Hematopoietic multipotent progenitor cell (in vitro differentiated cells): ENCODE results near the gene TSSK3. TPM values are rescaled to one million over a fixed set of nuclear protein-coding genes. Genes with fewer than 3 reads are reported as not detected.

Experiments used
- DNase-seq, 3 donors: peaks; one replicate each; pipeline ENCODE4 v3.0.0-alpha.2; 2011 to 2015; ENCODE audit warnings: low read depth in 2 of 3, low spot score in 2 of 3
- total RNA-seq: library from RNA; depleted of rRNA; stranded (reverse); fragments of >200 nt; gene quantifications from one replicate; pipeline ENCODE4 v1.2.3, GENCODE V29; 2012

Gene TSSK3
- total RNA-seq, 1 donor, result 0.27 TPM

DNA sequence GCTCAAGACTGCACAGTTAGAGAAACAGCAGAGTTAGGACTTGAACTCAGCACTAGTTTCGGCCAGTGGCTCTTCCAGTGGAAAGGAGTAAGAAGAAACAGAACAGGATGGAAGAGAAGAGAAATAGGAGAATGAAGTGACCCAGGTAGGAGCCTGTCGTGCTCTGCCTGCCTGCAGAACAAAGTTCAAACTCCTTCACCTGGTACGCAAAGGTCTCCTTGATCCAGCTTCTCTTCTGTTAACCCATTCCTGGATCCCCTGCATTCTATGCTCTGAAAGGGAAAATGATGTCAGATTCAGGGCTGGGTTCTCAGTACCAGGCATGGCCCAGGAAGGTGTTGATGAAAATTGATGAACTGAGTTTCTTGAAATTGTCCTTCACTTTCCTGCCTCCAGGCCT lies 3.9 kb upstream of the TSSK3 start:
- no peak for DNase-seq

DNA sequence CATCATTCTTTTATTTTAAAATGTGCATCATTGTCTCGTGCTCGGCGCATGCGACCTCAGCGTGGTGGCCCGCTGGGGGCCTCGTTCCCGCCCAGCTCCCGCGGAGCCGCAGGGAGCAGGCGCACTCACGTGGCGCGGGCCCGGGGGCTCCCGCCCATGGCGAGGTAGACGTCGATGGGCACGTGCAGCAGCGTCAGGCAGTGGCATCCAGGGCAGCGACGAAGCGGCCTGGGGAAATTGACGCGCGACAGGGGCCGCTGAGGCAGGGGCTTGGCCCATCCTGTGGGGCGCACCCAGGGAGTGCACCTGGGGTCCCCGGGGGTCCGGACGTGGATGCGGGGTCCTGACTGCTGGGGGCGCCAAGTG lies 1.0 kb upstream of the TSSK3 start:
- DNase-seq, result no peak

DNA sequence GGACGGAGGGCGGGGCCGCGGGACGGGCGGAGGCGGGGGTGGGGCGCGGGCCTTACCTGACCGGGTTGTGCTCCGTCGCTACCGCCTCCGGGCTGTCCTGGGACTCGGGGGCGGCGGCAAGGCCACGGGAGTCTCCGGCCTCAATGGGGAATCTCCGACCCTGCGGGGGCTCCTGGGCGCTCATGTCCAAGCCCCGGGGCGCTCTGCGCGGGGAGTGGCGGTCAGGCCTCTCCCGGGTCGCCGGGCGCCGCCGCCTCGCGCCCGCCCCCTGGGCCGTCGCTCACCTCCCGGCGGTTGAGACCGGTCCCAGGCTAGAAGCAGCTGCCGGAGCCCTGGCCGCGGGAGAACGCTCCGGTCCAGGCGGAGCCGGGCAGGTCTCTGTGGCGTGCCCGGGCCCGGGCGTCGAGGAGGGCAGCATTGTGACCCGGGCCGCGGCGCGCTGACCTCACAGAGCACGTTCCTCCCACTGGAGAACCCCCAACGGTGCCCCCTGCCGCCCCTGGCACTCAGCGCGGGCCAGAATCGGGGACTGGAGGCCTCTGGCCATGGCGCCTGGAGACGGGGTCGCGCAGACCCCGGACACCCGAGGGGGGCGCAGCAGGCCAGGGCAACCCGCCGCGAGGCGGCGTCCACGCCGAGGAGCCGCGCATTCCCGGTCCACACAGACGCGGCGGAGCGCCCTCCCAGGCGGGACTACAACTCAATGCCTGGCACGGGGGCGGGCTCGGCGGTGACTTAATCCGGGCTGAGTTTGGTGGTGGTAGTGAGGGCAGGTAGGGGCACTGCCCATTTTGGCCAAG lies 465 bp upstream of the TSSK3 start:
- DNase-seq, result peak in 2 of 3 donors; percentile 20 to 51

DNA sequence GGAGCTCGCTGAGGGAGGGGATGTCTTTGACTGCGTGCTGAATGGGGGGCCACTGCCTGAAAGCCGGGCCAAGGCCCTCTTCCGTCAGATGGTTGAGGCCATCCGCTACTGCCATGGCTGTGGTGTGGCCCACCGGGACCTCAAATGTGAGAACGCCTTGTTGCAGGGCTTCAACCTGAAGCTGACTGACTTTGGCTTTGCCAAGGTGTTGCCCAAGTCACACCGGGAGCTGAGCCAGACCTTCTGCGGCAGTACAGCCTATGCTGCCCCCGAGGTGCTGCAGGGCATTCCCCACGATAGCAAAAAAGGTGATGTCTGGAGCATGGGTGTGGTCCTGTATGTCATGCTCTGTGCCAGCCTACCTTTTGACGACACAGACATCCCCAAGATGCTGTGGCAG lies 1.4 kb downstream of the TSSK3 start:
- DNase-seq, result no peak

DNA sequence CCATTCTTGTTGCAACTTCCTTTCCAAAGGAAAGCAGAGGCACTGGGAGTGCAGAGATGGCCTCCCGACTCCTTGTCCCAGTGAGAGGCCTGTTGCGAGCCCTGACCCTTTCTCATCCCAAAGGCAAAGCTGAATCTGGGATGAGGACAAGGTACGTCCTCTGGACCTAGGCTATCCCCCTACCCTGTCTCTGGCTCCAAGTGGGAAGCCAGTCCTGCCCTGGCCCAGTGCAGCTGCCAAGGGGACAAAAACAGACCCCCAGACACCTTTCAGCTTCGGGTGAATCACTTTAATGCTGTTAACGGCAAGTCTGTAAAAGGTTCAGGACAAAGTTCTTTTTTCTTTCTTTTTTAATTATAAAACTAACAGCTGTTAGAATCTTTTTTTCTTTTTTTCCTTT lies 2.5 kb downstream of the TSSK3 start:
- DNase-seq, result no peak

DNA sequence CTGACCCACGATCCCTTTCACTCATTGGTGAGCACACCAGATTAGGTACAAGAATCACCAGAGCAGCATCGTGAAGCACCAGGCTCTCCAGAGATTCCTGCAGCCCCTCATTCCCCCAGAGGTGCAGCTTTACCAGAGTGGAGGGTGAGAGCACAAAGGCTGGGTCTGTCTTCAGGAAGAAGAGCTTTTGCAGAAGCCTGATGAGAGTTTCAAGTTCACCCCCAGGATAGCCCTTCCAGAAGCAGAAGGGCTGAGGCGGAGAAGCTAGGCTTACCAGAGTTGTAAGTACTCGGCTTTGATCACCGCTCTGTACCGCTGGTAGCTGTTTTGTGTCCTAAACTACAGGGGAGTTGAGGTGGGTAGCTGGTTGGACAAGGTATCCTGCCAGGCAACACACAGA lies 3.1 kb downstream of the TSSK3 start:
- DNase-seq, result no peak

DNA sequence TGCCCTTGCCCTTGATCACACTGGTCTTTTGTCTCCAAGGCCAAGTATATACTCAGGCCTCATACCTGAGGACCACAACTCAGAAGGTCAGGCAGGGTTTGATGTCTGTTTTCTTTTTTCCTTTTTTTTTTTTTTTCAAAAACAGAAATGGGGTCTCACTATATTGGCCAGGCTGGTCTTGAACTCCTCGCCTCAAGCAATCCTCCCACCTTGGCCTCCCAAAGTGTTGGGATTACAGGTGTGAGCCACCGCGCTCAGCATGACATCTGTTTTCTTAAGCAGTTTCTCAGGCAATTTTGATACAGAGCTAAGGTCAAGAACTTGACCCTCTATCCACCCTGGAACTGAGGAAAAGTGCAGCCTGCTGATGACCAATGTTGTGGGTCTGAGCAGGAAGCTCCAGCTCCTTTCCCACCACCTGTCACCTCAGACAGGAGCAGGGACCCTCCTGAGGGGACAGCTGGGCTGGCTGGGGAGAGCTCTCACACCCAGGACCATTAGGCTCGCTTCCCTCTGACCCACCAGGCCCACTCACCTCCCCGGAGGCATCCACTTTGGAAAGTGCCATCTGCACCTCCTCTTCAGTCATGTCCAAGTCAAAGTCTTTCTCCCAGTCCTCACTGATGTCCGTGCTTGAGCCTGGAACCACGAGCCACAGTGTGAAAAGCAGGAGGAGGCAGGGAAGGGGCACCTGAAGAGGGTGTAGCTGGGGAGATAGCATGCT lies 5.7 kb downstream of the TSSK3 start:
- DNase-seq, result no peak

DNA sequence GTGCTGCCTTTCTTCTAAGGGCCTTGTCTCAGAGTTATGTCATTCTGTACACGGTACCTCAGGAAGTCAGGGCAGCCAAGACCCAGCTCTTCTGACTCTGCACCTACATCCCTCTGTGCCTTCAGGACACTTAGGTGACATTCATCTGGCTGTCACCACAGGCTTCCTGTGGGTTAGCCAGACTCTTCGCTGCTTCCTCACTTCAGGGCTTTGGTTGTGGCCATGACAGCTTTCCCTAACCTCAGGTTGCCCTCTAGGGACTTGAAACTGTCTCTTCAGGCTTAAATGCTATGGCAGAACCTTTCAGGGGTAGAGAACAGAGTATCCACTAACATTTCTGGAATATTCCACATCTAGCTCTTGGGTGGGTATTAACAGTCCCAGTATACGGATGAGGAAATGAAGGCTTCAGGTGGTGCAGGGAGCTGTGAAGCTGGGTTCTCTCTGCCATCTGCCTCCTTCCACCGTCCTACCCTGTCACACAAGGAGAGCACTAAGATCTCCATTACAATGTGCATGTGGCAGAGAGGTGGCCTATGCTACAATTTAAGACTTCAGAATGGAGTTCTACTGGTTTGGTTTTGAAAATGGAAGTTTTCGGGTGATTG lies 9.9 kb downstream of the TSSK3 start:
- peak; percentile 36 to 88 (median 78) for DNase-seq

DNA sequence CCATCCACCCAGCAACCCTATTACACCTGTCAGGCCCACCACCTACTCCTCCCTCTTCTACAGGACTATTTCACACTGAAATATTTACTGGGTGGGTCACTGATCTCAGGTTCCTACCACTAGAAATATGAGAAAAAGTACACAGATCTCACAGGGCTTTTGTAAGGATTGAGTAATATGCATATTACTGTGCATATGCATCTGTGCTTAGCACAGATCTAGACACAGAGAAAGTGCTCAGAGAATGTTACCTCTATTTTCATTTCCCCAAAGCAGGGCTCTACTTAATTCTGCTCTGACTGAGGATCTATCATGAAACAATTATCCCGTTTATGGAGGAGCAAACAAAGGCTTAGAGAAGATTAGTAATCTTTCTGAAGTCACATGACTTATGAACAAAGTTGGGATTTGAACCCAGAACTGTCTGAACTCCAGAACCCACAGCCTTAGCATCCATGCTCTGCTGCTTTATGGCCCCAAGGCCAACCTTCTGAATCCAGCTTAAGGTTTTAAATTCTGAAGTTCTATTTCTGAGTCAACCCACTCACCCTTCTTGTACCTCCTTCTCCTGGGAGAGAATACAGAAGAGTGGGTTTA lies 11.8 kb downstream of the TSSK3 start:
- DNase-seq, result no peak

DNA sequence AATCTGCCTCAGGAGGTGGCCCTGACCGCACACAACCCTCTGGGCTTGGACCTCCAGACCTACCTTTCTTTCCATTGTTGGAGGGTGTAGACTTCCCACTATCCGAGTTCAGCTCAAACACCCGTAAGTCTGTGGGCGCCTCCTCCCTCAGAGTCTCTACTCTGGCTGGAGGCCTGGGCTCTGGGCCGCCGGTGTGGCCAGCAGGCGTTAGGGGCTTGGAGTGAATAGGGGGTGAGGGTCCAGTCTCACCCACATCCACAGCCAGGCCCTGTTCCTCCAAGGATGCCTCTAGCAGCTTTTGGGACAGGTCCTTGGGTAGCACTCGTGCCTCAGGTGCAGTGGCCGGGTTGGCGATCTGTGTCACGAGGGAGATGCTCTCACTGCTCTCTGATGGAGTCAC lies 13.9 kb downstream of the TSSK3 start:
- no peak for DNase-seq

DNA sequence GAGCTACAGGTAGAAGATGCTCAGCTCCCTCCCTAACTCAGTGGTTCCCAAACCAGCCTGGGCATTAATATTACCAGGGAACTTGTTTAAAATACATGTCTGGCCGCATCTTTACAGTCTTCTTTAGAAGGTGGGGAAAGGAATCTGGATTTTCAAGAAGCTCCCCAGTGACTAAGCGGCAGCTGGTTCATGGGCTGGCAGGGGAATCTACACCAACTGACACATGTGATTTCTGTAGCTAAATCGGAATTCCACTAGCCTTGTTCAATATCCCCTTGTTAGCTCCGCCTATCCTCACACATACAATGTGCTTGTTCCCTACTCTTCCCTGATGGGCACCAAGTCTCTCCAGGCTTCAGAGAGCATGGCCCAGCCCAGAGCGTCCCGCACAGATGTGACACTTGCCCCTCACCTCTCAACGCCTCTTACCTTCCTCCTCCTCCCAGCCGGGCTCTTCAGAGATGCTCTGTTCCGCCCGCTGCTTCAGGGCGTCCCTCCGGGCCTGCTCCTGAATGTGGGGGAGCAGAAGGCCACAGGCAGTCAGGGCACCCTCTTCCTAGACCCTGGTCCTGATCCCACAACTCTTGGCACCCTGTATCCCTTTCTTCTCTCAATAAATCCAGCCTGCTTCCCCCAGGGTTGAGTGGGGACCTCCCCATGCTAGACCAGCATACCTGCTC lies 15.3 kb downstream of the TSSK3 start:
- no peak for DNase-seq

DNA sequence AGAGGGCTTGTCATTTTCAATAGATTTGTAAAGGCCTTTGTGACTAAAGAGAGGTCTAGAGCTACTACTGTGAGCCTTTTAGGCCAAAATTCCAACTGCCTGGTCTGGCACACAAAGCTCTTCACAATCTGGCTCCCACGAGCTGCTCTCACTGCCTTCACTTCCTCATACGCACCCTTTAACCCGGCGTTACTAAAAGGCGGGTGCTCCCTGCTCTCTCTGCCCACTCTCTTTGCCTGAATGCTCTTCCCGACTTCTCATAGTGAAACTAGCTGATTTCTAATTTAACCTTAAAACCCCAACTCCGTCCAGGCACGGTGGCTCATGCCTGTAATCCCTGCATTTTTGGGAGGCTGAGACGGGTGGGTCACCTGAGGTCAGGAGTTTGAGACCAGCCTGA lies 17.7 kb downstream of the TSSK3 start:
- DNase-seq, result no peak

DNA sequence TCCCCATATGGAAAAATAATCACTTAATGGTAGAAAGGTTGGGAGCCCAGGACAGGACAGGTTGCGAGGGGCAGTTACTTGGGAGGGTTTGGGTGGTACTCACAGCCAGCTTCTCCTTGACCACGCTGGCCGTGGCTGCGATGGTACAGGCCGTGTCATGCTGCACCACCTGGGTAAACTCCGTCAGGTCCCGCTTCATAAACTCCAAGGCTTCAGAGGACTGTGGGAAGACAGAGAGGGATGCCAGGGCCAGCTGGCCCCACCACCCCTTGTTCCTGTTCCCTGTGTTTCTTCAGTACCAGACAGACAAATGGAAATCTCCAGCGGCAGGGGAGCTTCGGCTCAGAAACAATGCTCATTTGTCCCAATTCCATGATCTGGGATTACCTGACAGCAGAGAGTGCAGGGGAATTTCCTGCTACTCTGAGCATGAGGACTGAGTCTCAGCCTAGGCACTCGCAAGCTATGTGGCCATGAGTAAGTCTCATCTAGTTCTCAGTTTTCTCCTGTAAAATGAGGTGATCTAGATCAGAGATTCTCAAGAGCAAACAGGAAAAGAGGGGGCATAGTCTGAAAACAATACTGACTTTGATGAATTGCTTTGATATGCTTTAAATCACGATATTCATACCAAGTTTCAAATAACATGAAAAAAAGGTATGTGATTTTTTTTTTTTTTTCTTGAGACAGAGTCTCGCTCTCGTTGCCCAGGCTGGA lies 24.5 kb downstream of the TSSK3 start:
- no peak for DNase-seq

DNA sequence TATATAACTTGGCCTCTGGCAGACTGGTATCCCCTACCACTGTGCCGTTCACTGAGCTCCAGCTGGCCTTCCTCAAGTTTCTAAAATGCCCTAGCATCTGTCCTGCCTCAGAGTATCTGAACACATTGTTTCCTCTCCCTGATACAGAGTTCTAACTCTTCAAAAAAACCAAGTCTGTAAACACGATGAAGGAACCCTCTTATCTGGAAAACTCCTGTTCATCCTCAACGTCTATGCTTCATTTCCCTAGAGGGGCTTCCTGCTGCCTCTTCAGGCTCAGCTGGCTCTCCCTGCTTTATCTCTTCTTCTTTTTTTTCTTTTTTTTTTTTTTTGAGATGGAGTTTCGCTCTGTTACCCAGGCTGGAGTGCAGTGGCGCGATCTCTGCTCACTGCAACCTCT lies 26.3 kb downstream of the TSSK3 start:
- no peak for DNase-seq

DNA sequence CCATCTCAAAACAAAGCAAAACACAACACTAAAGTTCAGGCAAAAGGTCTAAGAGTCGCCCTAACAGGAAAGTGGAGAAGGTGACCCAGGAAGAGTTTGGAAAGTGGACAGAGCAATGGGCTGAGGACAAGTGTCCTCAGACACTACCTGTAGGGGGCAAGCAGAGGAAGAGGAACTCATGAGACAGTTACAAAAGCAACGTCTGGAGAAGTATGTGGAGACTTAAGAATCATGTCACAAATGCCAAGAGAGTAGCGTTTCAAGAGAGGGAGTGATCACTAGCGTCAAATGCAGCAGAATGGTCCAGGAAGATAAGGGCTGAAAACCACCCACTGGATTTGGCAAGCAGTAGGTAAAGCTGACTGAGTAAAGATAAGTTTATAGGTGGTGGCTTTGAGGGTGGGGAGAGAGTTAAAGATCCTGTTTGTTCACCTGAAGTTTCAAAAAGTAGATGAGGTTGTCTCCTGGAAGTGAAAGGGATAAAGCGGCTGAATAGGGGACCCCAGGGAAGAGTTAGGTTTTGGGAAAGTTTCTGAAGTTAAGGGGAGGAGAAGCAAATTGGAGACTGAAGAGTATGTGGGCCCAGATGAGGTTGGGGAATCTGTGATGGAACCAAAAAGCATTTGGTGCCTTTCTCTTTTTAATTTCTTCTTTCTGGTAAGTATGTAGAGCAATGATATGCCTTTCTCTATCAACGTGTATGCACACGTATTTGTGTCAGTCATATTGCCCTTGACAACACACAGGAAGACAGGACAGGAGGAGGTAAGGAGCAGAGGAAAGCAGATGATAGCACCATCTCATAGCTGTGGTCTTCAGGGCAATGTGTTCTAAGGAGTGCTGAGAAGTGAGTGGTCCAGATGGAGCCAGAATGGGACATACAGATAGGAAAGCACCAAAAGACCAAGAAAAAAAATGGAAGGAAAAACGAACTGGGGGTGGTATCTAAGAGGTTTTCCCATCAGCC lies 28.8 kb downstream of the TSSK3 start:
- DNase-seq, result peak in 2 of 3 donors; percentile 44 to 48

DNA sequence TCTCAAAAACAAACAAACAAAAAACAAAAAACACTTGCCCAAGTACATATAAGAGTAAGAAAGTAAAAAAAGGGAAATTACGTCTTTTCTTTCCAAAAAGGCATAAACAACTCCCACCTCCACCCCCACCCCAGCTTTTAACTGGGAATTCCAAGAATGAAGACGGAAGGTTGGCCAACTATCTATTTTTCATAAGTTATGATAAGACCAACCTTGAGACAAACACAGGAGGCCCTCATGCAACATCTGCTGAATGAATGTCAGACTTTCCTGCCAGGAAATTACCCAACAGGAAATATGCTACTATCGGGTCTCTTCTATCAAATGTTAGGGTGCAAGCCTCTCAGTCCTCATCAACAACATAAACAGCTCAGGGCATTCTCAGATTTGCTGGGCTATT lies 30.0 kb downstream of the TSSK3 start:
- DNase-seq, result no peak

DNA sequence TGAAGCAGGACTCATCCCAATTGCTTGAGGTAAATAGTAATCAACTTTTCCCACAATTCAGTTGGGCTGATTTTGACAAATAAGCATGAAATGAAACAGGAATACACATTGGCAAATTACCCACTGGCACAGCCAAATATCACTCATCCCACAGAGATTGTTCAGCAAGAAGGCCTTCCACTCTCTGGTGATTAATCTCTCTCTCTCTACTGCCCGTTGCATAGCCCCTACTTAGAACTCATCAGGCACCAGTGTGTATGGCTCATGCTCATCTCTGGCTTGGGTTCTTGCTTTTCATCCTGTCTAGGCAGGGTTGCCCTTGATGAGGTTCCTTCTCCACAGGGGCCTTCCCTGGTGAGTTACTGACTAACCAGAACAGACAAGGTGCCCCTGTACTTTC lies 30.8 kb downstream of the TSSK3 start:
- no peak for DNase-seq

DNA sequence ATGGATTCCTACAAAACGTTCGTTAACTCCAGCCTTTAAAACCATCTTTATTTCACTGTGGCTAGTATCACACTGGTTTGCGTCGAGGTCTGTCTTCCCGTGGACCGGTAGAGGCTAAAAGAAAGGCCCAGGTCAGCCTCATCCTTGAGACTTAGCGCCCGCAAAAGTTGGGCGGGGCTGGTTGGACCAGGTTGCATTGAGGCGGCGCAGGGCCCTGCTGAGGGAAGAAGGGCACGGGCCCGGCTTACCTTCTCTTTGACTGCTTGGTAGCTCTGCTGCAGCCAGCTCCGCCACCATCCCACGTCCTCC lies 31.4 kb downstream of the TSSK3 start:
- peak in 1 of 3 donors; percentile 60 for DNase-seq

DNA sequence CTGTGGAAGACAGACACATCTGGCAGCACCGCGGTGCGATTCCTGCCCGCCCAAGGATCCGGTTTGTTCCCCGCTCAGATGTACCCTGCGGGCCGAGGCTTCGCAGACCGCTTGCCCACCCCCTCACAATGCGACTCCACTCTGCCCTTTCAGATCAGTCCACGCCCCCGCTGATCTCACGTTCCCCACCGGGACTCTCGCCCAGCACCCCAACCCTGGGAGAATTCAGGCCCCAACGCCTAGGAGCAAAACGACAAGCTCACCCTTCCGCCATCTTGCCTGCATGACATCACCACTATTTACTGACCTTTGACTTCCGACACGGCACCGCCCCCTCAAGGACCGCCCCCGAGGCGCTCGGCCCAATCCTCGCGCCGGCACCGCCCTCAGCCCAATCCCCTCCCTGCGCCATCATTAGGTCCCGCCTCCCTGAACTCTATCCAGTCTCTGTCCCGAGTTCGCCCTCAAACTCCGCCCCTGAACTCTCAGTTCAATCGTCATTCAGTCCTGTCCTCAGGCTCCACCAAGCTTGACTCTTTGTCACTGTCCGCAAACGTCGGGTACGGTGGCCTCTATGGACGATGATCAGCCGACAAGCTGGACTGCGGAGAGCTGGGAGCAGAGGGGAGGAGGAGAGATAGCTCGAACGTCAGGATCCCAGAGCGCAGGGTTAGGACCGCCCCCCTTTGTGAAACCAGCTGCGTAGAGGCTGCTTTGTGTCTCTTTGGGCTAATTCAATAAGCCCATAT lies 32.0 kb downstream of the TSSK3 start, which contains the start of gene BSDC1:
BSDC1 (minus strand) TSS at position 301 of the 749 bp plus-strand sequence; CDS start at position 274, 27 bp downstream.
- DNase-seq, result peak; percentile 94 to 99 (median 99)
